GM21381 (cell line): ENCODE results near the gene MDFIC2.

ENCODE experiments used
- ATAC-seq: cut with Tn5 transposase; IDR thresholded peaks from one replicate; pipeline ENCODE4 v1.9.1; 2021; ENCODE audit warnings: mild to moderate bottlenecking, moderate library complexity; ENCODE audit not compliant: unreplicated experiment

MDFIC2 gene

GRCh38 chr3:70185661-70186060 lies 126.8 kb downstream of the MDFIC2 start:
- ATAC-seq = no peak

- no peak for ATAC-seq
These were observed 128.5 kb downstream of the MDFIC2 start for GRCh38 chr3:70183781-70184504.

- ATAC-seq = no peak
These were observed 130.3 kb downstream of the MDFIC2 start for GRCh38 chr3:70182166-70182565.

GRCh38 chr3:70180664-70181063 lies 131.8 kb downstream of the MDFIC2 start:
- ATAC-seq = no peak

GRCh38 chr3:70179111-70179510 lies 133.3 kb downstream of the MDFIC2 start:
- ATAC-seq = no peak

GRCh38 chr3:70177881-70178645 lies 134.4 kb downstream of the MDFIC2 start:
- ATAC-seq = no peak

GRCh38 chr3:70176224-70176623 lies 136.2 kb downstream of the MDFIC2 start:
- no peak for ATAC-seq

- ATAC-seq = no peak
These were observed 155.6 kb downstream of the MDFIC2 start for GRCh38 chr3:70156808-70157207.

- no peak for ATAC-seq
These were observed 161.8 kb downstream of the MDFIC2 start for GRCh38 chr3:70150599-70150998.

GRCh38 chr3:70149714-70150400 lies 162.6 kb downstream of the MDFIC2 start:
- ATAC-seq = no peak
